Uterus (tissue), 4 donors: Measurements from ENCODE around the gene RASA3. TPM values are rescaled to one million over a fixed set of nuclear protein-coding genes. Genes with fewer than 3 reads are reported as not detected.
A peak's percentile ranks its signal among the peaks of the same experiment; 100 is the strongest.
"Not testable (repeated sequence)": the region's sequence is repeated elsewhere in the genome, so short reads cannot be mapped to it uniquely, and the experiment has no call there.

Experiments
- DNase-seq, 2 donors: peaks; one replicate each; pipeline ENCODE4 v3.0.0-alpha.2; 2019 to 2020
- H3K27ac ChIP-seq, 2 donors: fragments of 200-600 bp; sonication (generic); 1 replicate in 1 of 2; 2 replicates in 1 of 2; pipeline ENCODE4 v1.5.1; 2016 to 2018
- H3K27me3 ChIP-seq, 2 donors: fragments of 200-600 bp; sonication (generic); one replicate each; pipeline ENCODE4 v1.5.1; 2018 to 2019; ENCODE audit warnings: control low read depth in 1 of 2
- H3K36me3 ChIP-seq, 2 donors: fragments of 200-600 bp; sonication (generic); one replicate each; pipeline ENCODE4 v1.5.1; 2019; ENCODE audit warnings: control low read depth in 1 of 2
- H3K4me1 ChIP-seq, 2 donors: fragments of 200-600 bp; sonication (generic); one replicate each; pipeline ENCODE4 v1.5.1; 2018 to 2019; ENCODE audit warnings: control low read depth in 1 of 2
- H3K4me3 ChIP-seq, 2 donors: fragments of 200-600 bp; sonication (generic); 1 replicate in 1 of 2; 2 replicates in 1 of 2; pipeline ENCODE4 v1.5.1; 2018 to 2019; ENCODE audit warnings: mild to moderate bottlenecking in 1 of 2
- H3K9me3 ChIP-seq, 2 donors: fragments of 200-600 bp; sonication (generic); one replicate each; pipeline ENCODE4 v1.5.1; 2019; ENCODE audit warnings: control low read depth in 1 of 2
- CTCF ChIP-seq, 4 experiments: fragments of 200-600 bp in 2 of 4; fragments of 450-650 bp in 2 of 4; sonication (generic) in 2 of 4; IDR thresholded peaks; one replicate each; pipeline ENCODE4 v1.5.1; 2016 to 2019; ENCODE audit warnings: antibody characterized with exemption in 4 of 4, mild to moderate bottlenecking in 2 of 4, moderate library complexity in 1 of 4
- POLR2A ChIP-seq, 2 donors: fragments of 450-650 bp; IDR thresholded peaks; one replicate each; pipeline ENCODE4 v1.6.1; 2016; ENCODE audit warnings: antibody characterized with exemption in 2 of 2, mild to moderate bottlenecking in 1 of 2, moderate library complexity in 1 of 2
- intact Hi-C: fragments of 100-400 bp; cut with DNase I; formaldehyde crosslinking; loops from one replicate; pipeline ENCODE4 v1.15.1; 2023; ENCODE audit warnings: low total_unique reads
- total RNA-seq, 4 donors: library from RNA; depleted of rRNA in 3 of 4; stranded (reverse); fragments of >200 nt in 3 of 4; gene quantifications; one replicate each; pipeline versions ENCODE4 v1.1.0 to v1.2.4, GENCODE V29; 2014 to 2023
- donor health status: DM: yes; HTN: yes; CAD: no.

The RASA3 gene
- total RNA-seq, 4 donors from 2014 or later = 8.5 to 31.6 (median 17.2) TPM

GRCh38 chr13:114115796-114116195, 16.6 kb downstream of the RASA3 start:
- Histone ChIP-seq H3K4me1 (no peaks in the 10 kb centered on the region), H3K27ac (no peak overlapping the region), H3K36me3 (no peaks in the 10 kb centered on the region), H3K4me3 (no peak overlapping the region), H3K27me3 (no peaks in the 10 kb centered on the region), H3K9me3 (no peaks in the 10 kb centered on the region)
- no peak for TF ChIP-seq CTCF (IDR thresholded peaks at IDR 0.05)
- TF ChIP-seq POLR2A (IDR thresholded peaks at IDR 0.05) = no peak
- intact Hi-C loops = loop anchor here (5.0 kb wide), 1 partner anchor 48 kb away; no protein-coding TSS in a partner anchor
- DNase-seq = peak in 1 of 2 donors; percentile 13

- peak; percentile 16 to 20 for DNase-seq
- H3K4me1 ChIP-seq = no peaks in the 10 kb centered on the region
Measured at GRCh38 chr13:114115191-114115671, 17.2 kb downstream of the RASA3 start.

GRCh38 chr13:114114666-114115065, 17.8 kb downstream of the RASA3 start:
- not testable (repeated sequence) for H3K4me1 ChIP-seq, H3K27ac ChIP-seq, H3K27me3 ChIP-seq, H3K4me3 ChIP-seq, H3K36me3 ChIP-seq, H3K9me3 ChIP-seq
- intact Hi-C loops = loop anchor here (5.0 kb wide), 1 partner anchor 47 kb away; no protein-coding TSS in a partner anchor
- DNase-seq = peak in 1 of 2 donors; percentile 14

More at GRCh38 chr13:114115191-114115671, 17.2 kb downstream of the RASA3 start:
- H3K27me3 ChIP-seq = no peaks in the 10 kb centered on the region
- H3K9me3 ChIP-seq = no peaks in the 10 kb centered on the region
- intact Hi-C loops = loop anchor here (5.0 kb wide), 1 partner anchor 48 kb away; no protein-coding TSS in a partner anchor
- TF ChIP-seq POLR2A (IDR thresholded peaks at IDR 0.05) (no peak), CTCF (IDR thresholded peaks at IDR 0.05) (no peak)
- no peak overlapping the region for H3K4me3 ChIP-seq
- H3K36me3 ChIP-seq = no peaks in the 10 kb centered on the region
- H3K27ac ChIP-seq = no peak overlapping the region

GRCh38 chr13:114114006-114114640, 18.3 kb downstream of the RASA3 start:
- H3K9me3 ChIP-seq = no peaks in the 10 kb centered on the region
- TF ChIP-seq CTCF (IDR thresholded peaks at IDR 0.05) (no peak), POLR2A (IDR thresholded peaks at IDR 0.05) (no peak)
- H3K4me3 ChIP-seq = no peak overlapping the region
- H3K27ac ChIP-seq = no peak overlapping the region
- no peaks in the 10 kb centered on the region for H3K4me1 ChIP-seq
- DNase-seq = peak in 1 of 2 donors; percentile 5
- no peaks in the 10 kb centered on the region for H3K27me3 ChIP-seq
- H3K36me3 ChIP-seq = no peaks in the 10 kb centered on the region
- intact Hi-C loops = no loop called here

GRCh38 chr13:114113395-114113794, 19.0 kb downstream of the RASA3 start:
- H3K27ac ChIP-seq, H3K4me3 ChIP-seq, H3K27me3 ChIP-seq, H3K36me3 ChIP-seq, intact Hi-C loops, H3K9me3 ChIP-seq, H3K4me1 ChIP-seq, DNase-seq: not testable (repeated sequence)

- no peaks in the 10 kb centered on the region for H3K27me3 ChIP-seq
- intact Hi-C loops = no loop called here
- H3K27ac ChIP-seq = no peak overlapping the region
- TF ChIP-seq CTCF (IDR thresholded peaks at IDR 0.05) (no peak), POLR2A (IDR thresholded peaks at IDR 0.05) (no peak)
- peak; percentile 8 to 11 for DNase-seq
- H3K36me3 ChIP-seq = no peaks in the 10 kb centered on the region
- no peak overlapping the region for H3K4me3 ChIP-seq
- no peaks in the 10 kb centered on the region for H3K4me1 ChIP-seq
- H3K9me3 ChIP-seq = no peaks in the 10 kb centered on the region
Measured at GRCh38 chr13:114112826-114113322, 19.5 kb downstream of the RASA3 start.
